ENCODE data around the gene ZDHHC18.

Gene ZDHHC18

GRCh38 chr1:26788515-26788785 lies 38.0 kb upstream of the ZDHHC18 start:
- no peaks in the 10 kb centered on the region for H3K27me3 ChIP-seq (ENCODE audit: control insufficient read depth, insufficient read depth, low read length)
- H3K79me2 ChIP-seq = no peaks in the 10 kb centered on the region
- peak overlapping the region; percentile 98 for H3K27ac ChIP-seq
- peaks cover 19% of the 10 kb centered on the region for H3K4me1 ChIP-seq
- peak overlapping the region; percentile 89 for H3K9ac ChIP-seq
- no peaks in the 10 kb centered on the region for H3K9me3 ChIP-seq (ENCODE audit: control insufficient read depth, low read length)
- peak overlapping the region; percentile 78 for H2AFZ ChIP-seq
- H3K4me2 ChIP-seq (ENCODE audit: low read length) = peak overlapping the region; percentile 79
- H3K4me3 ChIP-seq (ENCODE audit: low read depth, low read length) = peak overlapping the region; percentile 82
- H3K36me3 ChIP-seq (ENCODE audit: control insufficient read depth, insufficient read depth, low read length) = no peaks in the 10 kb centered on the region
- no peak for TF ChIP-seq CTCF (IDR thresholded peaks at IDR 0.05)

DNA sequence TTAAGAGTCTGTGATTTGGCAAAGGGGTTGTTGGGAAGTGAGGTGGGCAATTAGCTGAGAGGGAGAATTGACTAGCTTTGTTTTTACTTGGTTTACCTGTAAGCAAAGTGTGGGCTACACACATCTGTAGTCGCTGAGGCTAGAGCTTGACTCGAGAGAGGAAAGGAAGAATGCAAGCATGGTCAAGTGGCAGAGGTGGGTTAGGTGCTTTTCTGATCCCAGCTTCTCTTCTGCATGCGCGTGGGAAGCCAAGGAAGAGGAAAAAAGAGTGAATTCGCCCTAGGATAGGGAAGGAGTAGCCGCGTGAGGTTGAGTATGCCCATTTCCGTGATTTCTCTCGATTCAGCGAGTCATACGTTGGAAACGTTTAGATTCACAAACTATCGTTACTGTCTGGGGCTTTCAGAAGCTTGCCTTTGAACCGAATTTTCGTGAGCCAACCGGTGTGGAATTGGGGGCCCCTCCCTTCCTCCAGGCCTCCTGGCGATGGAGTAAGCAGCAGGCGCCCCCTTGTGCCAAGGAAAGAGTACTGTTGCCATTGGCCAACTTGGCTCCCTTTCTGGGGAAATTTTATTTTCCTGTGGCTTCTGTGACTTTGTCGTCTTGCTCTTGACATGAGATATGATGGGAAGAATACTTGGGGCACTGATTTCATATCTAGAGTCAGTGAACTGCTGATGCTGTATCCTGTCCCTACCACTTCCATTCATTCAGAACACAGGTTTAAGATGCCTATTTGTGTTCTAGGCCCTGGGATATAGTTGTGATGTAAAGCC lies 37.5 kb upstream of the ZDHHC18 start:
- H3K4me3 ChIP-seq (ENCODE audit: low read depth, low read length) = peak overlapping the region; percentile 82
- H3K27ac ChIP-seq = peak overlapping the region; percentile 98
- no peak overlapping the region for H3K9ac ChIP-seq
- H3K4me1 ChIP-seq = peaks cover 16% of the 10 kb centered on the region
- H3K27me3 ChIP-seq (ENCODE audit: control insufficient read depth, insufficient read depth, low read length) = no peaks in the 10 kb centered on the region
- H3K9me3 ChIP-seq (ENCODE audit: control insufficient read depth, low read length) = no peaks in the 10 kb centered on the region
- peak overlapping the region; percentile 78 for H2AFZ ChIP-seq
- H3K79me2 ChIP-seq = no peaks in the 10 kb centered on the region
- no peaks in the 10 kb centered on the region for H3K36me3 ChIP-seq (ENCODE audit: control insufficient read depth, insufficient read depth, low read length)
- H3K4me2 ChIP-seq (ENCODE audit: low read length) = peak overlapping the region; percentile 79
- peak; percentile 81 for TF ChIP-seq CTCF (IDR thresholded peaks at IDR 0.05)

DNA sequence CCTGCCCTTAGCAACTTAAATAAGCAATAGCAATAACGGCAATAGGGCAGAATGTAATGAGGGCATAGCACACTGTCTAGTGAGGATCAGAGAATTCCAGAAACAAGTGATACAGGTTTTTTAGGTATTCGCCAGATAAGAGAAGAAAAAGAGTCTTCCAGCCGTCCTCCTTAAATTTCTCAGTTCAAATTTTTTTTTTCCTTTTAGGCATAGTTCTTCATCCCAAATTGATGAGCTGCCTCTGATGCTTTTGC lies 36.9 kb upstream of the ZDHHC18 start:
- Histone ChIP-seq H3K4me1 (peaks cover 10% of the 10 kb centered on the region), H3K4me2 (ENCODE audit: low read length) (peak overlapping the region; percentile 79), H3K36me3 (ENCODE audit: control insufficient read depth, insufficient read depth, low read length) (no peaks in the 10 kb centered on the region), H3K9me3 (ENCODE audit: control insufficient read depth, low read length) (no peaks in the 10 kb centered on the region), H3K9ac (no peak overlapping the region), H3K27ac (no peak overlapping the region), H2AFZ (no peak overlapping the region), H3K27me3 (ENCODE audit: control insufficient read depth, insufficient read depth, low read length) (no peaks in the 10 kb centered on the region), H3K79me2 (no peaks in the 10 kb centered on the region), H3K4me3 (ENCODE audit: low read depth, low read length) (no peak overlapping the region)
- TF ChIP-seq CTCF (IDR thresholded peaks at IDR 0.05) = no peak

GRCh38 chr1:26789931-26790330 lies 36.6 kb upstream of the ZDHHC18 start:
- Histone ChIP-seq H3K9me3 (ENCODE audit: control insufficient read depth, low read length) (no peaks in the 10 kb centered on the region), H2AFZ (no peak overlapping the region), H3K4me3 (ENCODE audit: low read depth, low read length) (no peak overlapping the region), H3K4me1 (peaks cover 9% of the 10 kb centered on the region), H3K27ac (no peak overlapping the region), H3K27me3 (ENCODE audit: control insufficient read depth, insufficient read depth, low read length) (no peaks in the 10 kb centered on the region), H3K9ac (no peak overlapping the region), H3K36me3 (ENCODE audit: control insufficient read depth, insufficient read depth, low read length) (no peaks in the 10 kb centered on the region), H3K79me2 (no peaks in the 10 kb centered on the region), H3K4me2 (ENCODE audit: low read length) (no peak overlapping the region)
- TF ChIP-seq CTCF (IDR thresholded peaks at IDR 0.05) = no peak

GRCh38 chr1:26790551-26790953 lies 35.9 kb upstream of the ZDHHC18 start:
- no peaks in the 10 kb centered on the region for H3K79me2 ChIP-seq
- H3K4me1 ChIP-seq = peaks cover 9% of the 10 kb centered on the region
- H3K27ac ChIP-seq = no peak overlapping the region
- no peak overlapping the region for H3K4me2 ChIP-seq (ENCODE audit: low read length)
- no peak overlapping the region for H2AFZ ChIP-seq
- no peaks in the 10 kb centered on the region for H3K9me3 ChIP-seq (ENCODE audit: control insufficient read depth, low read length)
- TF ChIP-seq CTCF (IDR thresholded peaks at IDR 0.05) = no peak
- H3K36me3 ChIP-seq (ENCODE audit: control insufficient read depth, insufficient read depth, low read length) = no peaks in the 10 kb centered on the region
- no peak overlapping the region for H3K9ac ChIP-seq
- no peaks in the 10 kb centered on the region for H3K27me3 ChIP-seq (ENCODE audit: control insufficient read depth, insufficient read depth, low read length)
- no peak overlapping the region for H3K4me3 ChIP-seq (ENCODE audit: low read depth, low read length)
